ENCODE data around the gene PIK3C3. TPM values are rescaled to one million over a fixed set of nuclear protein-coding genes. Genes with fewer than 3 reads are reported as not detected.

PIK3C3 gene
- total RNA-seq, 3 donors from 2014 or later, result 33.4 to 70.4 (median 45.9) TPM

DNA sequence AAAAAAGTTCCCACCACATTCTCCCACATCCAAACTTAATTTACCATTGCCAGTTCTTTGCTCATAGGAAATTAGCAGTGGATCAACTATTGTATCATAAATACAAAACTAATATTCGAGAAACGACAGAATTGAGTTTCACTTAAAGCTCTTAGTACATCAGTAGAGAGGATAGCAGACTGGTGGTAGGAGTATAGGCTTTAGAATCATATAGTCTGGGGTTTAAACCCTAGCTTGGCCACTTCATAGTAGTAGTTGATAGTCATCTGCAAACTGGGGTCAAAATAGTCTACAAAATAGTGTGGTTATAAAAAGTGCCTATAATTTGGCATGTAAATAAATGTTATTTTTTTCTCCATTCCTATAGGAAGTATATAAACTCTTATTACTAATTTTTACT is 30.9 kb downstream of the PIK3C3 start:
- H3K27me3 ChIP-seq, result no peaks in the 10 kb centered on the region
- H3K4me1 ChIP-seq, result no peaks in the 10 kb centered on the region
- no peaks in the 10 kb centered on the region for H3K9me3 ChIP-seq
- no peak overlapping the region for H3K4me3 ChIP-seq
- H3K36me3 ChIP-seq, result peaks cover under 1% of the 10 kb centered on the region
- TF ChIP-seq POLR2AphosphoS5 (IDR thresholded peaks at IDR 0.05) (no peak), POLR2A (IDR thresholded peaks at IDR 0.05) (no peak)
- TF ChIP-seq, protein P1, sequence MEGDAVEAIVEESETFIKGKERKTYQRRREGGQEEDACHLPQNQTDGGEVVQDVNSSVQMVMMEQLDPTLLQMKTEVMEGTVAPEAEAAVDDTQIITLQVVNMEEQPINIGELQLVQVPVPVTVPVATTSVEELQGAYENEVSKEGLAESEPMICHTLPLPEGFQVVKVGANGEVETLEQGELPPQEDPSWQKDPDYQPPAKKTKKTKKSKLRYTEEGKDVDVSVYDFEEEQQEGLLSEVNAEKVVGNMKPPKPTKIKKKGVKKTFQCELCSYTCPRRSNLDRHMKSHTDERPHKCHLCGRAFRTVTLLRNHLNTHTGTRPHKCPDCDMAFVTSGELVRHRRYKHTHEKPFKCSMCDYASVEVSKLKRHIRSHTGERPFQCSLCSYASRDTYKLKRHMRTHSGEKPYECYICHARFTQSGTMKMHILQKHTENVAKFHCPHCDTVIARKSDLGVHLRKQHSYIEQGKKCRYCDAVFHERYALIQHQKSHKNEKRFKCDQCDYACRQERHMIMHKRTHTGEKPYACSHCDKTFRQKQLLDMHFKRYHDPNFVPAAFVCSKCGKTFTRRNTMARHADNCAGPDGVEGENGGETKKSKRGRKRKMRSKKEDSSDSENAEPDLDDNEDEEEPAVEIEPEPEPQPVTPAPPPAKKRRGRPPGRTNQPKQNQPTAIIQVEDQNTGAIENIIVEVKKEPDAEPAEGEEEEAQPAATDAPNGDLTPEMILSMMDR (IDR thresholded peaks at IDR 0.05), result no peak
- intact Hi-C loops (cut with DNase I; ENCODE audit: low total_unique reads), result no loop called here
- no peak for DNase-seq (ENCODE audit: low spot score in 2 of 2)
- no peak overlapping the region for H3K27ac ChIP-seq

- no peaks in the 10 kb centered on the region for H3K9me3 ChIP-seq
- H3K27ac ChIP-seq, result no peak overlapping the region
- DNase-seq (ENCODE audit: low spot score in 2 of 2), result no peak
- no peaks in the 10 kb centered on the region for H3K4me1 ChIP-seq
- H3K27me3 ChIP-seq, result no peaks in the 10 kb centered on the region
- intact Hi-C loops (cut with DNase I; ENCODE audit: low total_unique reads), result no loop called here
- no peak overlapping the region for H3K4me3 ChIP-seq
- TF ChIP-seq POLR2AphosphoS5 (IDR thresholded peaks at IDR 0.05), result no peak
- TF ChIP-seq, protein P1 (IDR thresholded peaks at IDR 0.05), result no peak
- TF ChIP-seq POLR2A (IDR thresholded peaks at IDR 0.05), result no peak
- H3K36me3 ChIP-seq, result peaks cover 5% of the 10 kb centered on the region
Measured at GRCh38 chr18:41989508-41989907, 34.5 kb downstream of the PIK3C3 start.

DNA sequence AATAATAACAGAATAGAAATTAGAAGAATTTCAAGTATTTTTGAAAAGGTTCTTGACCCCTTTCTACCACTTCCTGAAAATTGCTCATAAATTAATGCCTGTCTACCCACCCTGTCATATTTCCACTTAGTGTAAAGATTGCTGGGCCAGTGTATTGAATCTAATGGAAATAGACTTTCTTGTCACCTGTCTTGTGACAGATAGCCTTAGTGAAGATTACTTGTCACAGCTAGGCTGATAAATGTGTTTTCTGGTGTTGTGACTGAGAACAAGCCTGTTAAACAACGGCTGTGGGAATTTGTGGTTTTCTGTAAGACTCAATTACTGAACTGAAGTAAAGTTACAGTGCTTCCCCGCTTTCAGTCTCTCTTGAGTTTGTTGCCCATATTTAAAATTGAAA is 37.0 kb downstream of the PIK3C3 start:
- H3K27ac ChIP-seq, result no peak overlapping the region
- no peak for DNase-seq (ENCODE audit: low spot score in 2 of 2)
- intact Hi-C loops (cut with DNase I; ENCODE audit: low total_unique reads), result no loop called here
- H3K4me3 ChIP-seq, result no peak overlapping the region
- peaks cover 5% of the 10 kb centered on the region for H3K36me3 ChIP-seq
- no peaks in the 10 kb centered on the region for H3K4me1 ChIP-seq
- H3K9me3 ChIP-seq, result no peaks in the 10 kb centered on the region
- no peaks in the 10 kb centered on the region for H3K27me3 ChIP-seq
- no peak for TF ChIP-seq POLR2A (IDR thresholded peaks at IDR 0.05)
- TF ChIP-seq, protein P1 (IDR thresholded peaks at IDR 0.05), result no peak

GRCh38 chr18:41992703-41993102 is 37.7 kb downstream of the PIK3C3 start:
- H3K27me3 ChIP-seq, result no peaks in the 10 kb centered on the region
- no peak for TF ChIP-seq POLR2AphosphoS5 (IDR thresholded peaks at IDR 0.05)
- no peak for TF ChIP-seq POLR2A (IDR thresholded peaks at IDR 0.05)
- TF ChIP-seq, protein P1 (IDR thresholded peaks at IDR 0.05), result no peak
- no peaks in the 10 kb centered on the region for H3K4me1 ChIP-seq
- intact Hi-C loops (cut with DNase I; ENCODE audit: low total_unique reads), result no loop called here
- H3K9me3 ChIP-seq, result no peaks in the 10 kb centered on the region
- no peak overlapping the region for H3K27ac ChIP-seq
- no peak for DNase-seq (ENCODE audit: low spot score in 2 of 2)
- peaks cover 5% of the 10 kb centered on the region for H3K36me3 ChIP-seq
- no peak overlapping the region for H3K4me3 ChIP-seq

- peaks cover 5% of the 10 kb centered on the region for H3K36me3 ChIP-seq
- TF ChIP-seq POLR2AphosphoS5 (IDR thresholded peaks at IDR 0.05), result no peak
- TF ChIP-seq POLR2A (IDR thresholded peaks at IDR 0.05), result no peak
- TF ChIP-seq, protein P1 (IDR thresholded peaks at IDR 0.05), result no peak
- intact Hi-C loops (cut with DNase I; ENCODE audit: low total_unique reads), result no loop called here
- no peak overlapping the region for H3K27ac ChIP-seq
- DNase-seq (ENCODE audit: low spot score in 2 of 2), result no peak
- H3K9me3 ChIP-seq, result no peaks in the 10 kb centered on the region
- no peaks in the 10 kb centered on the region for H3K4me1 ChIP-seq
- H3K27me3 ChIP-seq, result no peaks in the 10 kb centered on the region
- no peak overlapping the region for H3K4me3 ChIP-seq
Measured at GRCh38 chr18:41993151-41993550, 38.1 kb downstream of the PIK3C3 start.

All from breast epithelium (tissue), 4 donors.